Activated CD4-positive, CD25-positive, alpha-beta regulatory T cell treated with anti-CD3 and anti-CD28 coated beads, Interleukin-2, amount 50 U/mL, for 24 hours (primary cell): Measurements from ENCODE around the gene IL1RL2.
A peak's percentile ranks its signal among the peaks of the same experiment; 100 is the strongest.

Experiments used
- ATAC-seq, 2 donors: fragments of 150-1000 bp; cut with Tn5 transposase; one replicate each; pipeline ENCODE4 v1.10.0; 2021; ENCODE audit warnings: mild to moderate bottlenecking in 1 of 2, moderate library complexity in 1 of 2

Gene IL1RL2

GRCh38 chr2:102269200-102269524 lies 82.3 kb downstream of the IL1RL2 start:
- ATAC-seq: no peak

- peak in 1 of 2 donors; percentile 71 for ATAC-seq
Measured at GRCh38 chr2:102271844-102272243, 85.0 kb downstream of the IL1RL2 start.

DNA sequence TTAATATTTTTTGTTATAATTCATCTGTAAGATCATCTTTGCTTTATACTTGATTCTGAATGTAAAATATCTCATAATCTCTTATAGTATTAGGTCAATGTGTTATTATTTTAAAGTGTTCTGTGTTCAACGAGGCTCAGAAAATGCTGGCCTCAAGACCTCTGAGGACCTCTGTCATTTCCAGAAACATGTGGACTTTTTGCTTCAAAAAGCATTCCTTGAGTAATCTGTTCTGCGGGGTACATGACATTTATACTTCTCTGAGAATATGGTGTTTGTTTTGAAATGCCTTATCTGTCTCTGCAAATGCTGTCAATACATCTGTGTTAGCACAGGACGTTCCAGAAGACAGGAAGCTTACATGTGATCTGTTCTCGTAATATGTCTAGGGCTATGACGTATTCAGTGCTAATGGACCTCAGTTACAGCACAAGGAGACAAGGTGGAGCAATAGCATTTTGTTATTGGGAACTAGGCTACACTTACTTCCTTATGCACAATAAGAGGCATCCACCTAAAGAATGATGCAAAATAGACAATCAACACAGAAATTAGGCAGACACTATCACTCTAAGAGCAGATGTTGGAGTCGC lies 86.9 kb downstream of the IL1RL2 start:
- no peak for ATAC-seq

DNA sequence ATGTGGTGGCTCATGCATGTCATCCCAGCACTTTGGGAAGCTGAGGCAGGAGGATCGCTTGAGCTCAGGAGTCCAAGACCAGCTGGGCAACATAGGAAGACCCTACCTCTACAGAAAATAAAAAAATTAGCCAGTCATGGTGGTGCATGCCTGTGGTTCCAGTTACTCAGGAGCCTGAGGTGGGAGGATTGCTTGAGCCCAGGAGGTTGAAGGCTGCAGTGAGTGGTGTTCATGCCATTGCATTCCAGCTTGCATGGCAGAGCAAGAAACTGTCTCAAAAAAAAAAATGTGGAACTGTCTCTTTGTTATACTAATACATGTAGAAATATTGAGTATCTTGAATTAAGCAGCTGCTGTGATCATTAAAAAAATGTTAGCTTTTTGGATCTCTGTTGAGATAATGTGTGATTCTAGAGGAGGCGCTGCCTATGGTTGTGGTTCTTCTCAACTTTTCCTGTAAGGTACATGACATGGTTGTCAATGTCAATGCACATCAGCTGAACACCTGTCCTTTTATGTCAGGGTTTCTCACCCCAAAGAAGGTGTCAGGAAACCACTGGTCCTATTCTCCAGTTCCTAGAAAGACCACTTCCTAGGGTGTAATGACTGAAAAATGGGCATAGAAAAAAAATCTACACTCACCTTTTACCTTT lies 89.9 kb downstream of the IL1RL2 start:
- peak in 1 of 2 donors; percentile 66 for ATAC-seq

DNA sequence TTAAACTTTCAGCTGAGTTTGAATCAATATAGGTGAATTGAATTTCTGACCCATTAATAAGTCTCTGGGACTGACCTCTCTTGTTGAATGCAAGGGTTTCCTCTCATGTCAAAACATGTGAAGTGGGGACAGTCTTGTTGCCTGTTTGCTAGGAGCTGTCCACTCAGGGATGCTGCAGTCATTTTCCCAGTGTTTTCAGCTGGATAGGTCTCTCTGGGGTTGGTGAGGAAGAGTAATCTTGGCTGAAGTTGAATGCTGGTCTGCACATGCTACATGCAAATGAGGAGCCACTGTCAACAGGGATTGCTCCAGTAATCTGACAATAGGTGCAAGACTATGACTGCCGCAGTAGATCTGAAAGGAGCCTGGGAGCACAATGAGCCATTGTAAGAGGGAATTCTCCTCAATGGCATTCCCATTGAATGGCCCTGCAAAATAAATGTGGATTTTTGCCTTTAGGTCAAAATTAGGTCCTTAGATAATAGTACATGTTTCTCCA lies 90.4 kb downstream of the IL1RL2 start:
- ATAC-seq: no peak

GRCh38 chr2:102278720-102279390 lies 92.0 kb downstream of the IL1RL2 start:
- no peak for ATAC-seq

DNA sequence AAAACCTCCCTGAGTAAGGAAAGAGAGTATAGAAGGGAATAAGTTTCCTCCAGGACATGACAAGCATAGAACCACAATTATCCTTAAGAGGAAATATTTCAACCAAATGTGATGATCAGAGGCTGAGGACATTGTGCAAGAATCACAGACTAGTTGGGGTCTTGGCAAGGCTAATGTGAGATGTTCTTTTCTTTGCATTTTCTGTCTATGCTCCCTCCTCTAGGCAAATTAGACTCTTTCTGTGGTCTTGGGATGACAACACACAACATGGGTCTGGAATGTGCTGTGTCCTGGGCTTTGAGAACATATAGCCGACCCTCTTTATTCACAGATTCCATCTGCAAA lies 92.5 kb downstream of the IL1RL2 start:
- no peak for ATAC-seq

- peak; percentile 25 to 30 for ATAC-seq
Measured at GRCh38 chr2:102282678-102283091, 95.9 kb downstream of the IL1RL2 start.

- no peak for ATAC-seq
Measured at GRCh38 chr2:102283996-102284395, 97.2 kb downstream of the IL1RL2 start.

DNA sequence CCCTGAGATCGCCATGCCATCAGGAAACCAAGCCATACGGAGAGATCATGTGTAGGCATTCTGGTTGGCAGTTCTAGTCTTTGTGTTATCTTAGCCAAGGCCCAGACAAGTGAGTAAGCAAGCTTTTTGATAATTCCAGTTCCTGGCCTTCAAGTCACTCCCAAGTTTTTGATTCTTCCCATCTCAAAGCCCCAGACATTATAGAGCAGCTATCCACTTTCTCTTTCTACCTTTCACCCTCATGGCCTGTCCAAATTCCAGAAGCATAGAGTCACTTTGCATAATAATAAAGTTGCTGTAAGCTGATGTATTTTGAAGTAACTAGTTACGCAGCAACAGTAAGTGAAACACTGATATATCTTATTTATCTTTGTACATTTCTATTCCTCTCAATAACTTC lies 97.8 kb downstream of the IL1RL2 start:
- ATAC-seq: no peak

DNA sequence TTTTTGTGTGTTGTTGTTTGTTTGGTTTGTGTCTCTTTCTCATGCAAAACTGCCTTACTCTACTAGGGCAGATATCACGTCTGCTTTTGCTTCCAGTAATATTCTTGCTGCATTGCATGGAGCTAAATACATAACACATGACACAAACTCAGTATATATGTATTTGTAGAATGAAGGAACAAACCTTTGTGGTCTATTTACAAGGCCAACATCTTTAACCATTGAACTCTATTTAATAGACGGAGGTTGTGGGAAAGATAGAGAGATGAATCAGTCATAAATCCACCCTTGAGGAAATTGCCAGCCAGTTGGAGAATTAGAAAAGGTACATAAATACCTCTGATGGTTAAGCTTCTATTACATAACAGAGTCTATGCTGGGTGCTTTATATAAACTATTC lies 98.5 kb downstream of the IL1RL2 start:
- no peak for ATAC-seq

- no peak for ATAC-seq
Measured at GRCh38 chr2:102286041-102286440, 99.2 kb downstream of the IL1RL2 start.

GRCh38 chr2:102289129-102289528 lies 102.3 kb downstream of the IL1RL2 start:
- ATAC-seq: no peak
